K562 (cell line): ENCODE measurements around the gene CAMK1D. TPM values are rescaled to one million over a fixed set of nuclear protein-coding genes. Genes with fewer than 3 reads are reported as not detected.

ENCODE experiments used
- DACH1 ChIP-seq: fragments of 450-650 bp; IDR thresholded peaks from 2 replicates; pipeline ENCODE4 v1.6.1; 2018; ENCODE audit not compliant: partially characterized antibody
- ELF1 ChIP-seq: fragments of 200-800 bp; sonication (Bioruptor generic); IDR thresholded peaks from 2 replicates; pipeline ENCODE4 v1.6.1; 2016; ENCODE audit warnings: missing genetic modification characterization, missing compliant biosample characterization
- HNRNPLL ChIP-seq: fragments of 200-400 bp; formaldehyde crosslinking; IDR thresholded peaks from 2 replicates; pipeline ENCODE4 v1.6.1; 2017; ENCODE audit warnings: low read length, low read depth, mild to moderate bottlenecking; ENCODE audit not compliant: poor library complexity, severe bottlenecking
- MAZ ChIP-seq, 2 experiments: fragments of 450-650 bp in 1 of 2; sonication (generic) in 1 of 2; formaldehyde crosslinking; IDR thresholded peaks in 1 of 2; conservative IDR thresholded peaks in 1 of 2; 2 replicates each; pipeline versions ENCODE4 v1.4.0 to v1.5.0; 2020; ENCODE audit warnings: mild to moderate bottlenecking in 1 of 2, missing genetic modification reagents in 1 of 2
- RAD51 ChIP-seq: fragments of 450-650 bp; IDR thresholded peaks from 2 replicates; pipeline ENCODE4 v1.7.1; 2016; ENCODE audit warnings: low read depth, mild to moderate bottlenecking, borderline replicate concordance
- polyA plus RNA-seq, 8 experiments: library from polyadenylated mRNA; depleted of rRNA in 4 of 8; stranded (reverse) in 5 of 8; unstranded in 3 of 8; fragments of >200 nt; fragmentation: Nextera tagmentation in 2 of 8; fragmentation: Illumina TruSeq in 1 of 8; extraction: Ambion mirVana in 2 of 8; extraction: Trizol in 1 of 8; gene quantifications; 2 replicates each; pipeline versions ENCODE4 v1.2.1 to v1.2.3, GENCODE V29; 2011 to 2014; ENCODE audit warnings: inconsistent platforms in 1 of 8, missing spikeins in 1 of 8
- total RNA-seq, 7 experiments: library from RNA; depleted of rRNA in 6 of 7; stranded (reverse); fragments of >200 nt in 6 of 7; fragmentation: Illumina TruSeq in 2 of 7; extraction: Trizol in 2 of 7; gene quantifications; 2 replicates each; pipeline versions ENCODE4 v1.2.1 to v1.2.3, GENCODE V29; 2011 to 2021; ENCODE audit warnings: low replicate concordance in 1 of 7
- TF ChIP-seq, protein P1 (sequence below): sonication (generic); formaldehyde crosslinking; IDR thresholded peaks from 2 replicates; pipeline ENCODE4 v1.8.0; 2022; ENCODE audit warnings: missing genetic modification reagents, mild to moderate bottlenecking, moderate library complexity, borderline replicate concordance
- TF ChIP-seq, protein P2 (sequence below): sonication (generic); formaldehyde crosslinking; IDR thresholded peaks from 2 replicates; pipeline ENCODE4 v1.8.0; 2022; ENCODE audit warnings: mild to moderate bottlenecking, missing genetic modification reagents

CAMK1D gene
- total and polyA plus RNA-seq, 9 of the 15 experiments (the other 6 are each of a cell fraction or from before 2014, with no cell fraction given) = 0.12 to 0.24 (median 0.20) TPM; not detected in 5

DNA sequence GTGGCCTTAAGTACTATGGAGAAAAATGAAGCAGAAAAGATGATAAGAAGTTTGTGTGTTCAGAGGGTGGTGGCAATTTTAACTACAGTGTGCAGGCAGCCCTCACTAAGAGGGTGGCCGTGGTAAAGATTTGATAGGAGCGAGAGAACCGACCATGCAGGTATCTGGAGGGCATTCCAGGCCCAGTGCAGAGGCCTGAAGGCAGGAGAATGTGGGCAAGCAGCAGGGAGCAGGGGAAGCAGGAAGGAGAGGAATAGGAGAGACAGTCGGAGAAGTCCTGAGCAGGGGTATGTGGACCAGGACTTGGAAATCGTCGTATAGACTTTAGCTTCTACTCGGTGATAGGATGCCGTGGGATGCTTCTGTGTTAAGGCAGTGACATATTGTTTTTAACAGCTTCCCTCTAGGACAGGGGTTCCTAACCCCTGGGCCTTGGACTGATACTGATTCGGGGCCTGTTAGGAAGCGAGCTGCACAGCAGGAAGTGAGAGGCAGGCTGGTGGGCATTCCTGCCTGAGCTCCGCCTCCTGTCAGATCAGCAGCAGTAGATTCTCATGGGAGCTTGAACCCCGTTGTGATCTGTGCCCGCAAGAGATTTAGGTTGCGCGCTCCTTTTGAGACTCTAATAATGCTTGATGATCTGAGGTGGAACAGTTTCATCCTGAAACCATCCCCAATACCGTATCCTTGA lies 425.0 kb downstream of the CAMK1D start (continued):
- TF ChIP-seq, protein P1, sequence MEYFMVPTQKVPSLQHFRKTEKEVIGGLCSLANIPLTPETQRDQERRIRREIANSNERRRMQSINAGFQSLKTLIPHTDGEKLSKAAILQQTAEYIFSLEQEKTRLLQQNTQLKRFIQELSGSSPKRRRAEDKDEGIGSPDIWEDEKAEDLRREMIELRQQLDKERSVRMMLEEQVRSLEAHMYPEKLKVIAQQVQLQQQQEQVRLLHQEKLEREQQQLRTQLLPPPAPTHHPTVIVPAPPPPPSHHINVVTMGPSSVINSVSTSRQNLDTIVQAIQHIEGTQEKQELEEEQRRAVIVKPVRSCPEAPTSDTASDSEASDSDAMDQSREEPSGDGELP (CRISPR knock-in tag) = no peak
- TF ChIP-seq DACH1 (no peak), HNRNPLL (no peak), MAZ (CRISPR knock-in tag; conservative IDR thresholded peaks at IDR 0.05 in 1 of 2, IDR thresholded peaks at IDR 0.05 in 1 of 2) (no peak), RAD51 (no peak), ELF1 (tag) (no peak)
- TF ChIP-seq, protein P2, sequence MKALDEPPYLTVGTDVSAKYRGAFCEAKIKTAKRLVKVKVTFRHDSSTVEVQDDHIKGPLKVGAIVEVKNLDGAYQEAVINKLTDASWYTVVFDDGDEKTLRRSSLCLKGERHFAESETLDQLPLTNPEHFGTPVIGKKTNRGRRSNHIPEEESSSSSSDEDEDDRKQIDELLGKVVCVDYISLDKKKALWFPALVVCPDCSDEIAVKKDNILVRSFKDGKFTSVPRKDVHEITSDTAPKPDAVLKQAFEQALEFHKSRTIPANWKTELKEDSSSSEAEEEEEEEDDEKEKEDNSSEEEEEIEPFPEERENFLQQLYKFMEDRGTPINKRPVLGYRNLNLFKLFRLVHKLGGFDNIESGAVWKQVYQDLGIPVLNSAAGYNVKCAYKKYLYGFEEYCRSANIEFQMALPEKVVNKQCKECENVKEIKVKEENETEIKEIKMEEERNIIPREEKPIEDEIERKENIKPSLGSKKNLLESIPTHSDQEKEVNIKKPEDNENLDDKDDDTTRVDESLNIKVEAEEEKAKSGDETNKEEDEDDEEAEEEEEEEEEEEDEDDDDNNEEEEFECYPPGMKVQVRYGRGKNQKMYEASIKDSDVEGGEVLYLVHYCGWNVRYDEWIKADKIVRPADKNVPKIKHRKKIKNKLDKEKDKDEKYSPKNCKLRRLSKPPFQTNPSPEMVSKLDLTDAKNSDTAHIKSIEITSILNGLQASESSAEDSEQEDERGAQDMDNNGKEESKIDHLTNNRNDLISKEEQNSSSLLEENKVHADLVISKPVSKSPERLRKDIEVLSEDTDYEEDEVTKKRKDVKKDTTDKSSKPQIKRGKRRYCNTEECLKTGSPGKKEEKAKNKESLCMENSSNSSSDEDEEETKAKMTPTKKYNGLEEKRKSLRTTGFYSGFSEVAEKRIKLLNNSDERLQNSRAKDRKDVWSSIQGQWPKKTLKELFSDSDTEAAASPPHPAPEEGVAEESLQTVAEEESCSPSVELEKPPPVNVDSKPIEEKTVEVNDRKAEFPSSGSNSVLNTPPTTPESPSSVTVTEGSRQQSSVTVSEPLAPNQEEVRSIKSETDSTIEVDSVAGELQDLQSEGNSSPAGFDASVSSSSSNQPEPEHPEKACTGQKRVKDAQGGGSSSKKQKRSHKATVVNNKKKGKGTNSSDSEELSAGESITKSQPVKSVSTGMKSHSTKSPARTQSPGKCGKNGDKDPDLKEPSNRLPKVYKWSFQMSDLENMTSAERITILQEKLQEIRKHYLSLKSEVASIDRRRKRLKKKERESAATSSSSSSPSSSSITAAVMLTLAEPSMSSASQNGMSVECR (CRISPR knock-in tag) = no peak
